NCI-H526 treated with DMSO at 0.1 percent for 48 hours (cell line): ENCODE results near the gene THOC2.
A peak's percentile ranks its signal among the peaks of the same experiment; 100 is the strongest.
"Not testable (repeated sequence)": the region's sequence is repeated elsewhere in the genome, so short reads cannot be mapped to it uniquely, and the experiment has no call there.

ENCODE experiments used
- DNase-seq: peaks from one replicate; lab custom pipeline; 2025; lab: John Stamatoyannopoulos, UW

THOC2 gene

GRCh38 chrX:123732670-123733363, at the start of gene THOC2:
THOC2 (minus strand) TSS chrX:123733052; CDS start chrX:123733022, 30 bp downstream.
- peak; percentile 75 for DNase-seq

- not testable (repeated sequence) for DNase-seq
Measured at GRCh38 chrX:123781786-123782185, 48.9 kb upstream of the THOC2 start.

GRCh38 chrX:123779908-123780396, 47.1 kb upstream of the THOC2 start:
- no peak for DNase-seq

- DNase-seq = no peak
Measured at GRCh38 chrX:123773258-123773988, 40.6 kb upstream of the THOC2 start.

- no peak for DNase-seq
Measured at GRCh38 chrX:123771449-123772064, 38.7 kb upstream of the THOC2 start.

- peak; percentile 60 for DNase-seq
Measured at GRCh38 chrX:123764967-123765871, 32.4 kb upstream of the THOC2 start.

GRCh38 chrX:123759849-123760248, 27.0 kb upstream of the THOC2 start:
- DNase-seq = not testable (repeated sequence)

- DNase-seq = not testable (repeated sequence)
Measured at GRCh38 chrX:123757794-123758193, 24.9 kb upstream of the THOC2 start.

GRCh38 chrX:123756320-123756719, 23.5 kb upstream of the THOC2 start:
- peak; percentile 6 for DNase-seq

GRCh38 chrX:123755107-123755506, 22.3 kb upstream of the THOC2 start:
- DNase-seq = no peak

GRCh38 chrX:123753656-123754350, 21.0 kb upstream of the THOC2 start:
- DNase-seq = no peak

- no peak for DNase-seq
Measured at GRCh38 chrX:123749643-123750042, 16.8 kb upstream of the THOC2 start.

- no peak for DNase-seq
Measured at GRCh38 chrX:123745511-123745910, 12.7 kb upstream of the THOC2 start.

GRCh38 chrX:123743312-123743711, 10.5 kb upstream of the THOC2 start:
- DNase-seq = no peak

GRCh38 chrX:123742440-123742839, 9.6 kb upstream of the THOC2 start:
- DNase-seq = no peak

GRCh38 chrX:123740536-123740935, 7.7 kb upstream of the THOC2 start:
- DNase-seq = no peak

GRCh38 chrX:123740006-123740405, 7.2 kb upstream of the THOC2 start:
- DNase-seq = no peak

GRCh38 chrX:123739474-123739873, 6.6 kb upstream of the THOC2 start:
- no peak for DNase-seq

- DNase-seq = no peak
Measured at GRCh38 chrX:123738378-123738940, 5.6 kb upstream of the THOC2 start.

GRCh38 chrX:123736333-123736921, 3.6 kb upstream of the THOC2 start:
- no peak for DNase-seq
